Left lung (tissue), 10 donors: ENCODE results near the gene FGF14. TPM values are rescaled to one million over a fixed set of nuclear protein-coding genes. Genes with fewer than 3 reads are reported as not detected.

Source experiments
- ATAC-seq: fragments of 200-7000 bp; cut with Tn5 transposase; one replicate; pipeline ENCODE4 v1.9.1; 2020; ENCODE audit warnings: moderate library complexity
- DNase-seq, 4 donors: peaks; one replicate each; pipeline ENCODE4 v3.0.0-alpha.2; 2013 to 2020
- H3K27ac ChIP-seq, 2 donors: fragments of 200-600 bp; sonication (generic) in 1 of 2; one replicate each; pipeline versions ENCODE4 v1.5.0 to v1.8.0; 2020 to 2021
- H3K27me3 ChIP-seq, 2 donors: fragments of 200-600 bp; sonication (generic) in 1 of 2; one replicate each; pipeline versions ENCODE4 v1.5.0 to v1.8.0; 2020 to 2021
- H3K36me3 ChIP-seq, 2 donors: fragments of 200-600 bp; sonication (generic) in 1 of 2; one replicate each; pipeline versions ENCODE4 v1.5.0 to v1.8.0; 2020 to 2021
- H3K4me1 ChIP-seq, 2 donors: fragments of 200-600 bp; one replicate each; pipeline ENCODE4 v1.8.0; 2021
- H3K4me3 ChIP-seq, 2 donors: fragments of 200-600 bp; sonication (generic) in 1 of 2; one replicate each; pipeline versions ENCODE4 v1.5.0 to v1.8.0; 2020 to 2021; ENCODE audit warnings: mild to moderate bottlenecking in 1 of 2
- H3K9me3 ChIP-seq, 2 donors: fragments of 200-600 bp; sonication (generic) in 1 of 2; one replicate each; pipeline versions ENCODE4 v1.5.0 to v1.8.0; 2020 to 2021
- intact Hi-C, 2 donors: fragments of 100-400 bp; cut with DNase I; formaldehyde crosslinking; loops; one replicate each; pipeline versions ENCODE4 v1.11.2 to v1.14.2; 2022
- polyA plus RNA-seq, 6 donors: library from polyadenylated mRNA; unstranded; fragments of 120-200 nt; gene quantifications; one replicate each; pipeline ENCODE4 v1.2.1, GENCODE V29; 2013; ENCODE audit not compliant: insufficient read length in 6 of 6
- total RNA-seq, 2 donors: library from RNA; stranded (reverse); fragmentation: NEBNext Ultra II Directional; extraction: Animal tissue kit (Norgen Biotek cat#: 25700); gene quantifications; one replicate each; pipeline ENCODE4 v1.2.1, GENCODE V29; 2021
- TF ChIP-seq, protein P1 (sequence below), 2 donors: fragments of 200-600 bp; sonication (generic) in 1 of 2; IDR thresholded peaks; one replicate each; pipeline versions ENCODE4 v1.5.0 to v1.8.0; 2021; ENCODE audit warnings: antibody characterized with exemption in 2 of 2
- donor health status: DM: no; HTN: yes; CAD: no.
- donor health status: DM: no; HTN: no; CAD: no.

Gene FGF14
- total and polyA plus RNA-seq, 8 donors = 0.45 to 3.4 (median 0.78) TPM

GRCh38 chr13:102286326-102286725 lies 115.5 kb downstream of the FGF14 start:
- H3K27me3 ChIP-seq = no peaks in the 10 kb centered on the region
- intact Hi-C loops = no loop called here

DNA sequence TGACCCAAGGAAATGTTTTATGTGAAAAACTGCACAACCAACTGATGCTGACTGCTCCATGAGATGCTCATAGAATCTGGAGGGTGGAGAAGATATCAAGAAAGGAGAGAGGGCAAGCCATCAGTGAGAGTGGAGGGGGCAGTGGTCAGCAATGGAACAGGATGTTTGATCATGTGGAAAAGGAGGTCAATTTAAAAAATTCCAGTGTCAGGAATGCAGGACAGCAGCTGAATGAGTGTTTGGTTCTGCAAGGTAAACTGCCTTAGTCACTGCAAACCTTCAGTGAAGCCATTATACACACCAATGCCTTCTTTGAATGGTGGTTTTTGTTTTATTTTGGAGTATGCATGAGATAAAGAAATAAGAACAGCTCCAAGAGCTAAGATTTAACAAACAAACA lies 121.5 kb downstream of the FGF14 start:
- H3K9me3 ChIP-seq = no peaks in the 10 kb centered on the region
- TF ChIP-seq, protein P1, sequence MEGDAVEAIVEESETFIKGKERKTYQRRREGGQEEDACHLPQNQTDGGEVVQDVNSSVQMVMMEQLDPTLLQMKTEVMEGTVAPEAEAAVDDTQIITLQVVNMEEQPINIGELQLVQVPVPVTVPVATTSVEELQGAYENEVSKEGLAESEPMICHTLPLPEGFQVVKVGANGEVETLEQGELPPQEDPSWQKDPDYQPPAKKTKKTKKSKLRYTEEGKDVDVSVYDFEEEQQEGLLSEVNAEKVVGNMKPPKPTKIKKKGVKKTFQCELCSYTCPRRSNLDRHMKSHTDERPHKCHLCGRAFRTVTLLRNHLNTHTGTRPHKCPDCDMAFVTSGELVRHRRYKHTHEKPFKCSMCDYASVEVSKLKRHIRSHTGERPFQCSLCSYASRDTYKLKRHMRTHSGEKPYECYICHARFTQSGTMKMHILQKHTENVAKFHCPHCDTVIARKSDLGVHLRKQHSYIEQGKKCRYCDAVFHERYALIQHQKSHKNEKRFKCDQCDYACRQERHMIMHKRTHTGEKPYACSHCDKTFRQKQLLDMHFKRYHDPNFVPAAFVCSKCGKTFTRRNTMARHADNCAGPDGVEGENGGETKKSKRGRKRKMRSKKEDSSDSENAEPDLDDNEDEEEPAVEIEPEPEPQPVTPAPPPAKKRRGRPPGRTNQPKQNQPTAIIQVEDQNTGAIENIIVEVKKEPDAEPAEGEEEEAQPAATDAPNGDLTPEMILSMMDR (IDR thresholded peaks at IDR 0.05) = no peak
- DNase-seq (no peak), ATAC-seq (no peak)
- intact Hi-C loops = no loop called here
- H3K4me1 ChIP-seq = no peaks in the 10 kb centered on the region
- H3K36me3 ChIP-seq = no peaks in the 10 kb centered on the region
- no peak overlapping the region for H3K27ac ChIP-seq
- H3K4me3 ChIP-seq = no peak overlapping the region
- no peaks in the 10 kb centered on the region for H3K27me3 ChIP-seq

More at GRCh38 chr13:102286326-102286725, 115.5 kb downstream of the FGF14 start:
- TF ChIP-seq, protein P1 (IDR thresholded peaks at IDR 0.05) = no peak
- Histone ChIP-seq H3K27ac (no peak overlapping the region), H3K4me3 (no peak overlapping the region), H3K9me3 (no peaks in the 10 kb centered on the region), H3K36me3 (no peaks in the 10 kb centered on the region), H3K4me1 (no peaks in the 10 kb centered on the region)
- ATAC-seq (peak; percentile 80), DNase-seq (no peak)

DNA sequence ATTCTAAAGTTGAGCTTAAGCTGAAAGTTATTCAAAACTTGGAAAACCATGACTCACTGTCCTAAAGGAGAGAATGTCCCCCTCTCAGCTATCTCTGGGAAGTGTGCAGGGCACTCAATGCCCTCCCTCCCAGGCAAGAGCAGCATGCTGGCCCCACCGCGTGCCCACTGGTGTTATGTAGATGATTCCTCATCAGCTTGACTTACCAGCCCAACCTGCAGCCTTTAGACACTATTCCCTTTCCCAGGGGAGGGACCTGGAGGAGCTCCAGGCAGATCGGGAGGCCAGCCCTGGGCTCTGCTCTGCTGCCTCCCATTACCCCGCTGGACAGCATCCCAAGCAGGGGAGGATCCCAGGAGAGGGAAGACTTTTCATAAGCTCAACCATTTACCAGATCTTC lies 124.6 kb downstream of the FGF14 start:
- ATAC-seq = peak; percentile 23
- TF ChIP-seq, protein P1 (IDR thresholded peaks at IDR 0.05) = no peak
- Histone ChIP-seq H3K4me1 (no peaks in the 10 kb centered on the region), H3K4me3 (no peak overlapping the region), H3K27ac (peak overlapping the region in 1 of 2 donors; percentile 62), H3K9me3 (no peaks in the 10 kb centered on the region), H3K27me3 (no peaks in the 10 kb centered on the region), H3K36me3 (no peaks in the 10 kb centered on the region)
- intact Hi-C loops = no loop called here
- DNase-seq = no peak

DNA sequence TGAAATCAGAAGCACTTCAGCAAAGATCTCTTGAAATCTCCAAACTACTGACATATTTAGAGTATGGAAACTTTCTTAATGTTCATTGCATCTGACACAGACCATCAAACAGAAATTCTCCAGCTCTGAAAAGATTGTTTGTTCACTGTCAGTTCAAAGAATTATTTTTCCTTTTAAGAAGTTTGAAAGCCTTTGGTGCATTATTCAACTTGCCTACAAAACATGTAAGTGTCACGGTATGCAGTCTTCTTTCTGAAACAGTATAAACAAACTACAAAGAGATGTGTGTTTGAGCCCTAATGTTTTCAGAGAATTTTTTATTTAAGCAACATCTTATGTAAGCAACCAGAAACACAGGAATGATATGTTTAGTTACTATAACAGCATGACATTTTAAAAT lies 125.4 kb downstream of the FGF14 start:
- ATAC-seq (no peak), DNase-seq (no peak)
- TF ChIP-seq, protein P1 (IDR thresholded peaks at IDR 0.05) = no peak
- peak overlapping the region in 1 of 2 donors; percentile 62 for H3K27ac ChIP-seq
- intact Hi-C loops = no loop called here
- H3K27me3 ChIP-seq = no peaks in the 10 kb centered on the region
- no peaks in the 10 kb centered on the region for H3K36me3 ChIP-seq
- H3K4me3 ChIP-seq = no peak overlapping the region
- H3K4me1 ChIP-seq = no peaks in the 10 kb centered on the region
- H3K9me3 ChIP-seq = no peaks in the 10 kb centered on the region

- Histone ChIP-seq H3K4me3 (no peak overlapping the region), H3K36me3 (no peaks in the 10 kb centered on the region), H3K4me1 (no peaks in the 10 kb centered on the region), H3K27ac (peak overlapping the region in 1 of 2 donors; percentile 73), H3K9me3 (no peaks in the 10 kb centered on the region), H3K27me3 (no peaks in the 10 kb centered on the region)
- intact Hi-C loops = no loop called here
- TF ChIP-seq, protein P1 (IDR thresholded peaks at IDR 0.05) = no peak
- DNase-seq (peak in 1 of 4 donors; percentile 13), ATAC-seq (no peak)
These were observed 125.9 kb downstream of the FGF14 start for GRCh38 chr13:102275969-102276368.
